ENCODE measurements around the gene NAALADL2. TPM values are rescaled to one million over a fixed set of nuclear protein-coding genes. Genes with fewer than 3 reads are reported as not detected.
"Not testable (repeated sequence)": the region's sequence is repeated elsewhere in the genome, so short reads cannot be mapped to it uniquely, and the experiment has no call there.

Gene NAALADL2
- total RNA-seq, 1 donor from 2014 or later, result 10.6 TPM

GRCh38 chr3:175606650-175607318, 747.6 kb downstream of the NAALADL2 start:
- DNase-seq, result no peak

GRCh38 chr3:175608356-175608755, 749.2 kb downstream of the NAALADL2 start:
- DNase-seq, result no peak

GRCh38 chr3:175608911-175609310, 749.8 kb downstream of the NAALADL2 start:
- DNase-seq, result no peak

GRCh38 chr3:175612487-175613196, 753.5 kb downstream of the NAALADL2 start:
- no peak for DNase-seq

GRCh38 chr3:175614107-175614506, 755.0 kb downstream of the NAALADL2 start:
- DNase-seq, result not testable (repeated sequence)

- DNase-seq, result no peak
These were observed 758.1 kb downstream of the NAALADL2 start for GRCh38 chr3:175617247-175617646.

GRCh38 chr3:175619369-175619768, 760.2 kb downstream of the NAALADL2 start:
- DNase-seq, result no peak

- no peak for DNase-seq
These were observed 761.0 kb downstream of the NAALADL2 start for GRCh38 chr3:175620093-175620492.

- no peak for DNase-seq
These were observed 761.4 kb downstream of the NAALADL2 start for GRCh38 chr3:175620532-175620931.

- no peak for DNase-seq
These were observed 781.8 kb downstream of the NAALADL2 start for GRCh38 chr3:175640958-175641357.

GRCh38 chr3:175646865-175647264, 787.7 kb downstream of the NAALADL2 start:
- DNase-seq, result no peak

GRCh38 chr3:175648899-175649298, 789.8 kb downstream of the NAALADL2 start:
- no peak for DNase-seq

GRCh38 chr3:175651716-175652115, 792.6 kb downstream of the NAALADL2 start:
- no peak for DNase-seq

- no peak for DNase-seq
These were observed 796.2 kb downstream of the NAALADL2 start for GRCh38 chr3:175655351-175655750.

- no peak for DNase-seq
These were observed 797.3 kb downstream of the NAALADL2 start for GRCh38 chr3:175656461-175656860.

GRCh38 chr3:175659670-175660350, 800.7 kb downstream of the NAALADL2 start:
- no peak for DNase-seq

- no peak for DNase-seq
These were observed 803.7 kb downstream of the NAALADL2 start for GRCh38 chr3:175662815-175663214.

- DNase-seq, result no peak
These were observed 805.8 kb downstream of the NAALADL2 start for GRCh38 chr3:175664911-175665310.

- DNase-seq, result no peak
These were observed 809.2 kb downstream of the NAALADL2 start for GRCh38 chr3:175668300-175668699.

GRCh38 chr3:175670557-175670956, 811.4 kb downstream of the NAALADL2 start:
- no peak for DNase-seq

GRCh38 chr3:175672119-175672689, 813.1 kb downstream of the NAALADL2 start:
- no peak for DNase-seq

GRCh38 chr3:175679568-175679967, 820.4 kb downstream of the NAALADL2 start:
- DNase-seq, result no peak

- DNase-seq, result no peak
These were observed 833.1 kb downstream of the NAALADL2 start for GRCh38 chr3:175692256-175692655.
